IPS DF 19.7 (cell line): ENCODE measurements around the gene TOR3A.
"Not testable (repeated sequence)": the region's sequence is repeated elsewhere in the genome, so short reads cannot be mapped to it uniquely, and the experiment has no call there.

Experiments
- DNase-seq: peaks from one replicate; pipeline ENCODE4 v3.0.0-alpha.2; 2013; ENCODE audit warnings: low read depth, low spot score

Gene TOR3A

GRCh38 chr1:179107706-179108629 lies 26.1 kb downstream of the TOR3A start:
- no peak for DNase-seq

GRCh38 chr1:179108644-179109043 lies 26.8 kb downstream of the TOR3A start:
- no peak for DNase-seq

GRCh38 chr1:179115181-179115580 lies 33.3 kb downstream of the TOR3A start:
- DNase-seq, result no peak

- no peak for DNase-seq
Measured at GRCh38 chr1:179119513-179119912, 37.6 kb downstream of the TOR3A start.

- no peak for DNase-seq
Measured at GRCh38 chr1:179120736-179121135, 38.9 kb downstream of the TOR3A start.

GRCh38 chr1:179121159-179121938 lies 39.5 kb downstream of the TOR3A start:
- DNase-seq, result no peak

- no peak for DNase-seq
Measured at GRCh38 chr1:179124873-179125272, 43.0 kb downstream of the TOR3A start.

GRCh38 chr1:179126338-179127060 lies 44.6 kb downstream of the TOR3A start:
- no peak for DNase-seq

- DNase-seq, result no peak
Measured at GRCh38 chr1:179127163-179127895, 45.5 kb downstream of the TOR3A start.

- no peak for DNase-seq
Measured at GRCh38 chr1:179128520-179128919, 46.6 kb downstream of the TOR3A start.

GRCh38 chr1:179129702-179130473 lies 48.0 kb downstream of the TOR3A start:
- no peak for DNase-seq

GRCh38 chr1:179135168-179135567 lies 53.3 kb downstream of the TOR3A start:
- not testable (repeated sequence) for DNase-seq

- not testable (repeated sequence) for DNase-seq
Measured at GRCh38 chr1:179135707-179136106, 53.8 kb downstream of the TOR3A start.

GRCh38 chr1:179137617-179138255 lies 55.9 kb downstream of the TOR3A start:
- no peak for DNase-seq

GRCh38 chr1:179138755-179139154 lies 56.9 kb downstream of the TOR3A start:
- not testable (repeated sequence) for DNase-seq

- no peak for DNase-seq
Measured at GRCh38 chr1:179141592-179142251, 59.9 kb downstream of the TOR3A start.

GRCh38 chr1:179142889-179143299 lies 61.0 kb downstream of the TOR3A start:
- no peak for DNase-seq

GRCh38 chr1:179143322-179143721 lies 61.5 kb downstream of the TOR3A start:
- no peak for DNase-seq

- DNase-seq, result no peak
Measured at GRCh38 chr1:179144626-179145025, 62.8 kb downstream of the TOR3A start.
